Measurements from ENCODE around the gene SLC39A11. TPM values are rescaled to one million over a fixed set of nuclear protein-coding genes. Genes with fewer than 3 reads are reported as not detected.
A peak's percentile ranks its signal among the peaks of the same experiment; 100 is the strongest.

SLC39A11 gene
- total RNA-seq, 2 experiments from 2014 or later: 25.6 to 51.5 TPM

DNA sequence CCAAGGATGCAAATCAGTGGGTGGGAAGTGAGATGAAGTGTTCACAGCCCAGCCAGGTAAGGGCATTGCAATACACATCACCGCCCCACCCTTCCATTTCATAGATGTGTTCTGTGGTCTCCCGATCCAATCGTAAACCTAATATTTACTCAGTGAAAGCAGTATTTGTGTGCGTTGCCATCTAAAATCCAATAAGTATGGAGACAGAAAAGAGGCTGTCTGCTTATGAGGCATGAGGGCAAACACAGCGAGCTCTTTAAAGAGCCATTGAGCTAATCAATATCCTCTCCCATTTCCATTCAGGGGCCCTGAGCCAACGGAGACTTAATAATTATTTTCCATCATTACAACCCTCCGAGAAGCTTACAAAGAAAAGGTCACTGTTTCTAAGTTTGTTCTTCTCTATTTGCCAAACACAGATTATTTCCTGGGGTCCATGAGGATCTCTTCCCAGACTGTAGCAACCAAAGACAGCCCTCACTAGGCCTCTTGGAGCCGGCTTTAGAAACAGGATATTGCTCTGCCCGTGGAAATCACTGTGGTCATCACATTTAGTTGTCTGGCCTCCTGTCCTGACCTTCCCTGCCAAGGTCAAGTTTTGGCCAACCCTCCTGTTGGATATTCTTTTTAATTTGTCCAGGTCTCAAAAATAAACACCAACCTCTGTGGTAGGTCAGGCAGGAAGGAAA is 120.1 kb downstream of the SLC39A11 start:
- POLR2A ChIA-PET: interaction anchor here (1.2 kb wide), 1 partner anchor 9 kb away, joined by 5 read pairs; no protein-coding TSS in a partner anchor
- CTCF ChIA-PET (ENCODE audit: unreplicated experiment): interaction anchor here (0.9 to 1.3 kb wide), 2 partner anchors 14 kb away, joined by 3 to 5 read pairs; no protein-coding TSS in a partner anchor
- Histone ChIP-seq H3K4me3 (ENCODE audit: low read depth, low read length, poor library complexity, severe bottlenecking) (no peak overlapping the region), H3K27ac (ENCODE audit: low read depth, low read length, poor library complexity, severe bottlenecking) (no peak overlapping the region), H3K4me2 (ENCODE audit: low read length) (peak overlapping the region; percentile 60; the same call in 1 of the 2 replicates), H2AFZ (ENCODE audit: low read length) (no peak overlapping the region), H3K4me1 (ENCODE audit: insufficient read depth, low read length, poor library complexity, severe bottlenecking) (peaks cover 23% of the 10 kb centered on the region), H3K9me2 (ENCODE audit: insufficient read depth, low read length) (no peaks in the 10 kb centered on the region), H3K36me3 (ENCODE audit: insufficient read depth, low read length) (no peaks in the 10 kb centered on the region), H4K20me1 (ENCODE audit: insufficient read depth, low read length) (no peaks in the 10 kb centered on the region), H3K9me3 (ENCODE audit: low read length) (no peaks in the 10 kb centered on the region), H3K79me2 (ENCODE audit: insufficient read depth, low read depth, low read length) (no peaks in the 10 kb centered on the region)
- BruUV-seq (replicated peaks): no TSS peak
- DNase-seq (ENCODE audit: low spot score): no peak
- intact Hi-C loops (cut with micrococcal nuclease; ENCODE audit: unreplicated experiment): no loop called here
- TF ChIP-seq EZH2phosphoT487 (IDR thresholded peaks at IDR 0.05; ENCODE audit: borderline replicate concordance, low read depth, low read length): no peak
- TF ChIP-seq CTCF (conservative IDR thresholded peaks at IDR 0.05; ENCODE audit: low read length): no peak

GRCh38 chr17:72971226-72971880 is 121.1 kb downstream of the SLC39A11 start:
- H3K79me2 ChIP-seq (ENCODE audit: insufficient read depth, low read depth, low read length): no peaks in the 10 kb centered on the region
- peak overlapping the region; percentile 39 for H3K4me3 ChIP-seq (ENCODE audit: low read depth, low read length, poor library complexity, severe bottlenecking)
- peak overlapping the region; percentile 16; the same call in 1 of the 2 replicates for H2AFZ ChIP-seq (ENCODE audit: low read length)
- H3K9me3 ChIP-seq (ENCODE audit: low read length): no peaks in the 10 kb centered on the region
- no peaks in the 10 kb centered on the region for H4K20me1 ChIP-seq (ENCODE audit: insufficient read depth, low read length)
- H3K4me1 ChIP-seq (ENCODE audit: insufficient read depth, low read length, poor library complexity, severe bottlenecking): peaks cover 23% of the 10 kb centered on the region
- TF ChIP-seq CTCF (conservative IDR thresholded peaks at IDR 0.05; ENCODE audit: low read length) (peak; percentile 69), EZH2phosphoT487 (IDR thresholded peaks at IDR 0.05; ENCODE audit: borderline replicate concordance, low read depth, low read length) (no peak)
- BruUV-seq (replicated peaks): no TSS peak
- H3K27ac ChIP-seq (ENCODE audit: low read depth, low read length, poor library complexity, severe bottlenecking): peak overlapping the region; percentile 3
- no peaks in the 10 kb centered on the region for H3K36me3 ChIP-seq (ENCODE audit: insufficient read depth, low read length)
- intact Hi-C loops (cut with micrococcal nuclease; ENCODE audit: unreplicated experiment): no loop called here
- ChIA-PET POLR2A (interaction anchor here (0.7 to 1.2 kb wide), 3 partner anchors 10 to 245 kb away, joined by 3 to 5 read pairs (median 3); no protein-coding TSS in a partner anchor), CTCF (ENCODE audit: unreplicated experiment) (interaction anchor here (1.3 kb wide), 1 partner anchor 15 kb away, joined by 5 read pairs; no protein-coding TSS in a partner anchor)
- no peaks in the 10 kb centered on the region for H3K9me2 ChIP-seq (ENCODE audit: insufficient read depth, low read length)
- DNase-seq (ENCODE audit: low spot score): peak; percentile 69
- H3K4me2 ChIP-seq (ENCODE audit: low read length): peak overlapping the region; percentile 60

Data from OCI-LY7 (cell line).